NCI-H748 treated with DMSO at 0.1 percent for 48 hours (cell line): ENCODE results near the gene SERTAD3.
"Not testable (repeated sequence)": the region's sequence is repeated elsewhere in the genome, so short reads cannot be mapped to it uniquely, and the experiment has no call there.

Source experiments
- DNase-seq: peaks from one replicate; lab custom pipeline; 2025; lab: John Stamatoyannopoulos, UW

SERTAD3 gene

GRCh38 chr19:40411125-40411842 is 32.9 kb downstream of the SERTAD3 start:
- no peak for DNase-seq

DNA sequence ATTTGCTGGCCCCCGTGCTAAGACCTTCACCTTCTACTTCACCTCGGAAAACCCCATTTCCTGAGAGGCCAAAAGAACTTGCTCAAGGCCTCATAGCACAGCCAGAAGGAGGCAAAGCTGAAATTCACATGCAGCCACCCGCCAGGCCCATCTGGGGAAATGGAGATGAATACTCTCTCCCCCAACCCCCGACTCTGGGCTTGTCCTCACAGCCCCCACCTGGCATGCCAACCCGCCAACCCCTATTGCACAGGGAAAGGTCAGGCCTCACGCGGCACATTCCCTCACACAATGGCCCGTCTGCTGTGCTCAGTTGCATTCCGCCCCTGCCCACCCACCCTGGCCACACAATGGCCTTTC is 34.1 kb downstream of the SERTAD3 start:
- DNase-seq = no peak

DNA sequence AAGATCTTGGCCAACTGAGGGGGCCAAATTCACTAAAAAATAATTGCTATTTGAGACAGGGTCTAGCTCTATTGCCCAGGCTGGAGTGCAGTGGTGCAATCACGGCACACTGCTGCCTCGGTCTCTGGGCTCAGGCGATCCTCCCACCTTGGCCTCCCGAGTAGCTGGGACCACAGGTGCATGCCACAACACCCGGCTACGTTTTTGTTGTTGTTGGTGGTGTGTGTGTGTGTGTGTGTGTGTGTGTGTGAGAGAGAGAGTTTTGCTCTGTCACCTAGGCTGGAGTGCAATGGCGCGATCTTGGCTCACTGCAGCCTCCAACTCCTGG is 35.6 kb downstream of the SERTAD3 start:
- not testable (repeated sequence) for DNase-seq

- no peak for DNase-seq
Measured at GRCh38 chr19:40407714-40408597, 36.2 kb downstream of the SERTAD3 start.

DNA sequence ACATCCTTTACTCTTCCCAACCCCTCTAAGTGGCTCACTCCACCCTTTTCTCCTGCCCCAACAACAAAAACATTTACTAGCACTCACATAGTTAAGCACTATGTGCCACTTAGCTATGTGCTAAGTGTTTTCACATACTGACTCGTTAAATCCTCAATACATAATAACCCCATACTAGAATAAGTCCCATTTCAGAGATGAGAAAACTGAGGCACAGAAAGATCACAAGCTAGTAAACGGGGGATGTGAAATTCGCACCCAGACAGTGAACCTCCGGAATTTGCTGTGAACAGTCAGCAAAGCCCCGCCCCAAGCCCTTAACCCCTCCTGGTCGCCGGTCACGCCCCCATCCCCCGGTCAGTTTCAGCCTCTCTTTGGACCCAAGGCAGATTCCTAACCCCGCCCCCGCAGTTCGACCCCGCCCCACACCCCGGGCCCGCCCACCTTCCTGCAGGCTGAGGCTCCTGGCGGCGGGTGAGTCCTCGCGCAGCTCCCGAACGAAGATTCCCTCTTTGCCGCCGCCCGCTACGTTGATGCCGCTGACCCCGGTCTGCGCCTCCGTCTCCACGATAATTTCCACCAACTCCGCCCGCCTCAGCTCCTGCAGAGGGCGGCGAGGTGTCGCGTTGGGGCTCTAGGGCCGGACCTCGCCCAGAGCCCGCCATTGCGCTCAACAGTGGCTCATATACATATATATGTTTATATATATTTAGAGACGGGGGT is 40.7 kb downstream of the SERTAD3 start:
- peak; percentile 76 for DNase-seq

- DNase-seq = no peak
Measured at GRCh38 chr19:40400559-40400958, 43.6 kb downstream of the SERTAD3 start.

- no peak for DNase-seq
Measured at GRCh38 chr19:40398417-40399131, 45.6 kb downstream of the SERTAD3 start.

- DNase-seq = no peak
Measured at GRCh38 chr19:40397568-40397906, 46.6 kb downstream of the SERTAD3 start.

DNA sequence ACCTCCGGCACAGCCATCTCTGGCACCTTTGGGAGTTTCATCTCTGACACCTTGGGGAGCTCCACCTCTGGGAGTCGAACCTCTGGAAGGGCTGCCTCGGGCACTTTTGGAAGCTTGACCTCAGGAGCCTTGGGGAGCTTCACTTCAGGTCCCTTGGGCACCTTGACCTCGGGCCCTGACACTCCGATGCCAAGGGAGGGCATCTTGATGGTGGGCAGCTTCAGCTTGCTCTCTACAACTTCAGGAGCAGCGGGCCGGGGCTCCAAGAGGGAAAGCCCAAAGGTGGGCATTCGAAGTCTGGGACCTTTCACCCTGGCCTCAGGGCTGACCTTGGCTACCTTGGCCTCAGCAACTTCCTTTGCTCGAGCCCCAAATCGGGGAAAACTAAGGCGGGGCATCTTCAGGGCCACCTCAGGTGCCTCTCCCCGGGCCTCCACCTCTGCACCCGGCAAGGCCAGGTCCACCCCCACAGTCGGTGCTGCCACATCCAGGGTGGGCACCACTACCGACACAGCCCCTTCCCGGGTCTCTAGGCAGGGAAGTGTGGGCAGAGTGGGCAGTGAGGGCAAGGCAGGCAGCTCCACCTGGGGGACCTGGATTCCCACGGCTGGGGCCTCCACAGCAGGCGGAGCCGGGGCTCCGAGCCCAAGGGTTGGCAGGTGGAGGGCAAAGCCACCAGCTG is 47.1 kb downstream of the SERTAD3 start:
- no peak for DNase-seq

- no peak for DNase-seq
Measured at GRCh38 chr19:40395956-40396355, 48.2 kb downstream of the SERTAD3 start.

DNA sequence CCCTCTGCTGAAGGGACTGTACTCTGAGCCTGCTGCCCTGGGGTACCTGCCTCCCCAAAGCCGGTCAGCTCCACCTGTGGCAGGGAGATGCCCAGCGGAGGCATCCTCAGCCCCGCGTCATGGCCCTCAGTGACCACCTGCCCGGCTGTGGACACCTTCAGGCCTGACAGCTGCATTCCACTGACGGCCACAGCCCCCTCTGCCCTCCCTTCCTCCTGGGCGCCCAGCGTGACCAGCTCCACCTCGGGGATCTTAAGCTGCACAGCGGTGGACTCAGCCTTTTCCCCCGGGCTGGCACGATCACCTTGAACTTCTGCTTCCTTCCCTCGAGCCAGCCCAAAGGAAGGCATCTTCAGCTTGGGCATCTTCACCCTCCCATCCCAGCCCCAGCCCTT is 49.3 kb downstream of the SERTAD3 start:
- DNase-seq = no peak

DNA sequence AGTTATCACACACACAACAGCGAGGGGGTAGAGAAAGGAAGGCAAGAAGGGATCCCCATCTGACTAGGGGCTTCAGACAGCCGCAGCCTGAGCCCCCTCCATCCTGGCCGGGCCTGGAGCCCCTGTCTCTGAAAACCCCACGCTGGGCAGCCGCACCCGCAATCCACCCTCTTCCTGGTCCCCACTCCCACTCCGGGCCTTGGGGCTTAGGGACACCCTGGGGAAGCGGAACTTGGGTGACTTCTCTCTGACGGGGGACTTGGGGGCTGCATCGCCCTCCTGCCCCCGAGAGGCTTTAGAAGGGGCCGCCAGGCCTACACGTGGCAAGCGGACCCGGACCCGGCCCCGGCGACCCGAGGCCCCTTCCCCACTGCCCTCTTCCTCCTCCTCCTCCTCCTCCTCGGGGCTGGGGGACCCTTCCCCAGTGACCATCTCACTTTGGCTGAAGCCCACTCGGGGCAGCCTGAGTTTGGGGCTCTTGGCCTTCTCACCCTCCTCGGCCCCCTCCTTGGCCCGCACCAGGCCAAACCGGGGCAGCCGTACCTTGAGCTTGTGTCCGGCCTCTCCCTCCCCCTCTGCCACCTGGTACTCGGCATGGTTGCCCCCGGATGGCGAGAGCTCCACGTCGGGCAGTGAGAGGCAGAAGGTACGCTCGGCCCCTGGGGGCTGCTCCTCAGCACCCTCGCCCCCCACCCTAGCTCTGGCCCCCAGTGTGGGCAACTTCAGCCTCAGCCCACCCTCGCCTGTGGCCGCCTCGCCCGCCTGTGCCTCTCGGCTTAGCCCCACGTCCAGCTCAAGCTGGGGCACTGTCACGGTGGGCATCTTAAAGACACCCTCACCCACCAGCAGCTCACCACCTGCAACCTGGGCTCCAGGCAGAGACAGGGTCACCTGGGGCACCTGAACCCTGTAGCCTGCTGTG is 50.0 kb downstream of the SERTAD3 start:
- DNase-seq = no peak

DNA sequence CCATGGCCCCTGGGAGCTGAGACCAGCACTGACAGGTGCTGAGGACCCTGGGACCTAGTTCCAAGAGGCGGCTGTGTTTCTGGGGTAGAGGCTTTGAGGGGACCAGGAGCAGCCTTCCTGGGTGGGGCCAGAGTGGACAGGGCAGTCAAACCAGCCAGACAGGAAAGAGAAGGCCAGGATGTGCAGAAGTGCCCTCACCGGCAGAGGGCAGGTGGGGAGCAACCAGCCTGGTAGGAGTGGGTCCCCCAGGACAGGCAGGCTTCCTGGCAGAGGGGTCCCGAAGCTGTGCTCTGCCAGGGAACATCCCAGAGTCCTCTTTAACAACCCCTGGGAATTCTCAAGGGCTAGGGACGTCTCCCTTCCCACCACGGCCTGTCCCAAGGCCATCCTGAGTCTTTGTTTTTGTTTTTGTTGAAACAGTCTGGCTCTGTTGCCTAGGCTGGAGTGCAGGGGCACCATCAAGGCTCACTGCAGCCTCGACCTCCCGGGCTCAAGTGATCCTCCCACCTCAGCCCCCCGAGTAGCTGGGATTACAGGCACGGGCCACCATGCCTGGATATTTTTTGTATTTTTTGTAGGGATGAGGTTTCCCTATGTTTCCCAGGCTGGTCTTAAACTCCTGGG is 51.1 kb downstream of the SERTAD3 start:
- no peak for DNase-seq

- no peak for DNase-seq
Measured at GRCh38 chr19:40392123-40392522, 52.0 kb downstream of the SERTAD3 start.
